H1 (cell line): Measurements from ENCODE around the gene C5orf22. TPM values are rescaled to one million over a fixed set of nuclear protein-coding genes. Genes with fewer than 3 reads are reported as not detected.

Experiments used
- CTCF ChIA-PET: fragments of 300-600 bp; sonication (Branson Sonifier 250); formaldehyde crosslinking; loops from one replicate; lab custom pipeline; 2021; ENCODE audit not compliant: partially characterized antibody; lab: Charles Lee
- POLR2A ChIA-PET: fragments of 300-600 bp; sonication (Branson Sonifier 250); formaldehyde crosslinking; loops from one replicate; lab custom pipeline; 2021; ENCODE audit warnings: inconsistent platforms; ENCODE audit not compliant: partially characterized antibody; lab: Charles Lee
- DNase-seq, 2 experiments: peaks; one replicate each; pipeline versions ENCODE4 v3.0.0 to v3.0.0-alpha.2; 2010 to 2022; ENCODE audit warnings: low spot score in 2 of 2, low read depth in 1 of 2, mixed read lengths in 1 of 2
- FAIRE-seq: peaks from 2 replicates; lab custom pipeline; 2011; peaks lifted over from hg19 to GRCh38; lab: Jason Lieb, UNC
- H2AFZ ChIP-seq: 2 replicates; pipeline ENCODE4 v1.8.1; 2012; ENCODE audit warnings: low read length, inconsistent platforms
- H2AK5ac ChIP-seq: 2 replicates; pipeline ENCODE4 v1.6.1; 2013; ENCODE audit warnings: low read depth, low read length
- H2BK120ac ChIP-seq: replicated peaks from 2 replicates; pipeline ENCODE3; 2013; ENCODE audit warnings: low read depth, low read length, inconsistent platforms
- H2BK12ac ChIP-seq: 2 replicates; pipeline ENCODE4 v1.6.1; 2013; ENCODE audit warnings: low read depth, low read length
- H2BK15ac ChIP-seq: 2 replicates; pipeline ENCODE4 v1.6.1; 2013; ENCODE audit warnings: low read length
- H2BK20ac ChIP-seq: 2 replicates; pipeline ENCODE4 v1.6.1; 2013; ENCODE audit warnings: low read length
- H2BK5ac ChIP-seq: 2 replicates; pipeline ENCODE4 v1.6.1; 2013; ENCODE audit warnings: low read depth, low read length
- H3K14ac ChIP-seq: 2 replicates; pipeline ENCODE4 v1.6.1; 2013; ENCODE audit warnings: inconsistent platforms; ENCODE audit not compliant: insufficient read length
- H3K18ac ChIP-seq: 2 replicates; pipeline ENCODE4 v1.6.1; 2013; ENCODE audit warnings: low read length; ENCODE audit errors: extremely low read depth
- H3K23ac ChIP-seq: 2 replicates; pipeline ENCODE4 v1.6.1; 2013; ENCODE audit warnings: inconsistent platforms; ENCODE audit not compliant: insufficient read length
- H3K23me2 ChIP-seq: 2 replicates; pipeline ENCODE4 v1.6.1; 2013; ENCODE audit warnings: low read depth, low read length
- H3K27ac ChIP-seq: 2 replicates; pipeline ENCODE4 v1.6.1; 2011; ENCODE audit warnings: low read depth, low read length, inconsistent platforms
- H3K27me3 ChIP-seq, 4 experiments: replicated peaks in 1 of 4; 1 replicate in 1 of 4; 2 replicates in 3 of 4; pipeline versions ENCODE4 v1.6.1 to v1.8.1; 2011 to 2013; ENCODE audit warnings: low read length in 3 of 4, mild to moderate bottlenecking in 3 of 4, inconsistent platforms in 2 of 4, mixed read lengths in 2 of 4, moderate library complexity in 1 of 4; ENCODE audit not compliant: control insufficient read depth in 3 of 4, insufficient read depth in 3 of 4; ENCODE audit errors: extremely low read depth in 1 of 4
- H3K36me3 ChIP-seq, 4 experiments: 2 replicates each; pipeline versions ENCODE4 v1.6.1 to v1.8.1; 2011 to 2013; ENCODE audit warnings: mild to moderate bottlenecking in 4 of 4, low read length in 3 of 4, moderate library complexity in 2 of 4, control low read depth in 1 of 4, inconsistent platforms in 1 of 4; ENCODE audit not compliant: insufficient read depth in 4 of 4, control insufficient read depth in 2 of 4
- H3K4ac ChIP-seq: replicated peaks from 2 replicates; pipeline ENCODE3; 2013; ENCODE audit warnings: low read length, low read depth, mixed read lengths, inconsistent platforms; ENCODE audit not compliant: insufficient read length
- H3K4me1 ChIP-seq, 4 experiments: replicated peaks in 1 of 4; 1 replicate in 1 of 4; 2 replicates in 3 of 4; pipeline versions ENCODE4 v1.6.1 to v1.8.1; 2011 to 2013; ENCODE audit warnings: low read length in 3 of 4, inconsistent platforms in 2 of 4, mixed read lengths in 1 of 4; ENCODE audit not compliant: insufficient read depth in 4 of 4, control insufficient read depth in 3 of 4
- H3K4me2 ChIP-seq, 2 experiments: 2 replicates each; pipeline versions ENCODE4 v1.6.1 to v1.8.1; 2011 to 2013; ENCODE audit warnings: low read depth in 2 of 2, low read length in 2 of 2, control low read depth in 1 of 2, inconsistent platforms in 1 of 2, mild to moderate bottlenecking in 1 of 2; ENCODE audit not compliant: insufficient read depth in 1 of 2
- H3K4me3 ChIP-seq, 4 experiments: fragments of 200-600, 300-600 bp in 1 of 4; sonication (generic), shearing (Covaris generic), sonication (Bioruptor Twin) in 1 of 4; 2 replicates each; pipeline versions ENCODE4 v1.5.1 to v1.8.1; 2011 to 2016; ENCODE audit warnings: low read length in 4 of 4, low read depth in 3 of 4, control low read depth in 2 of 4, inconsistent platforms in 2 of 4, mild to moderate bottlenecking in 2 of 4, mixed read lengths in 1 of 4, moderate library complexity in 1 of 4; ENCODE audit not compliant: insufficient read depth in 2 of 4; ENCODE audit errors: extremely low read depth in 1 of 4
- H3K56ac ChIP-seq: replicated peaks from 2 replicates; pipeline ENCODE3; 2013; ENCODE audit warnings: low read depth, mild to moderate bottlenecking, mixed read lengths, low read length, inconsistent platforms; ENCODE audit not compliant: insufficient read length
- H3K79me1 ChIP-seq: 2 replicates; pipeline ENCODE4 v1.6.1; 2013; ENCODE audit warnings: low read depth, low read length, control low read depth
- H3K79me2 ChIP-seq, 2 experiments: 2 replicates each; pipeline versions ENCODE4 v1.6.1 to v1.8.1; 2012 to 2013; ENCODE audit warnings: low read length in 2 of 2, mild to moderate bottlenecking in 2 of 2, inconsistent platforms in 1 of 2; ENCODE audit not compliant: insufficient read depth in 2 of 2, control insufficient read depth in 1 of 2
- H3K9ac ChIP-seq, 4 experiments: replicated peaks in 1 of 4; 1 replicate in 1 of 4; 2 replicates in 3 of 4; pipeline versions ENCODE4 v1.6.1 to v1.8.1; 2011 to 2013; ENCODE audit warnings: low read depth in 3 of 4, low read length in 3 of 4, control low read depth in 2 of 4, mild to moderate bottlenecking in 2 of 4, moderate library complexity in 2 of 4, inconsistent platforms in 1 of 4; ENCODE audit errors: extremely low read depth in 1 of 4
- H3K9me3 ChIP-seq, 2 experiments: 2 replicates each; pipeline versions ENCODE4 v1.6.1 to v1.8.1; 2012 to 2013; ENCODE audit warnings: mild to moderate bottlenecking in 2 of 2, moderate library complexity in 2 of 2, control low read depth in 1 of 2, inconsistent platforms in 1 of 2, low read depth in 1 of 2, low read length in 1 of 2, mixed read lengths in 1 of 2; ENCODE audit not compliant: insufficient read depth in 2 of 2
- H4K20me1 ChIP-seq, 2 experiments: replicated peaks in 1 of 2; 2 replicates each; pipeline versions ENCODE3 to v1.8.1; 2011 to 2013; ENCODE audit warnings: inconsistent platforms in 2 of 2, low read length in 2 of 2, mild to moderate bottlenecking in 1 of 2; ENCODE audit not compliant: insufficient read depth in 2 of 2, control insufficient read depth in 1 of 2
- H4K5ac ChIP-seq: 2 replicates; pipeline ENCODE4 v1.6.1; 2013; ENCODE audit warnings: low read length, low read depth, mixed read lengths, inconsistent platforms; ENCODE audit not compliant: insufficient read length
- H4K8ac ChIP-seq: 2 replicates; pipeline ENCODE4 v1.8.0; 2013; ENCODE audit warnings: mild to moderate bottlenecking, moderate library complexity, low read length, inconsistent platforms; ENCODE audit not compliant: insufficient read depth; ENCODE audit errors: extremely low read depth
- H4K91ac ChIP-seq: replicated peaks from 2 replicates; pipeline ENCODE3; 2013; ENCODE audit warnings: low read length, mixed read lengths, inconsistent platforms; ENCODE audit not compliant: insufficient read length
- ASH2L ChIP-seq: fragments of 200-600, 300-600 bp; sonication (generic); IDR thresholded peaks from one replicate; pipeline ENCODE4 v1.7.1; 2017; ENCODE audit warnings: low read length
- ATF3 ChIP-seq: IDR thresholded peaks from 2 replicates; pipeline ENCODE4 v1.6.1; 2011; ENCODE audit warnings: low read depth, mild to moderate bottlenecking, low read length; ENCODE audit not compliant: insufficient read depth
- BACH1 ChIP-seq: IDR thresholded peaks from 2 replicates; pipeline ENCODE4 v1.6.1; 2012; ENCODE audit warnings: low read length, improper control_type of control experiment
- BRCA1 ChIP-seq: IDR thresholded peaks from 2 replicates; pipeline ENCODE4 v1.6.1; 2012; ENCODE audit warnings: low read depth, low read length, improper control_type of control experiment
- GTF2F1 ChIP-seq: IDR thresholded peaks from 2 replicates; pipeline ENCODE4 v1.6.1; 2012; ENCODE audit warnings: low read depth, low read length, improper control_type of control experiment, borderline replicate concordance
- KDM1A ChIP-seq: fragments of 200-600, 300-600 bp; sonication (generic); IDR thresholded peaks from 2 replicates; pipeline ENCODE4 v1.7.1; 2016; ENCODE audit warnings: mild to moderate bottlenecking, low read length, borderline replicate concordance
- MAX ChIP-seq: IDR thresholded peaks from 2 replicates; pipeline ENCODE4 v1.6.1; 2012; ENCODE audit warnings: inconsistent platforms
- PHF8 ChIP-seq: fragments of 200-600 bp; sonication (generic); conservative IDR thresholded peaks from 2 replicates; pipeline ENCODE4 v1.7.1; 2012; ENCODE audit warnings: low read depth, mild to moderate bottlenecking, inconsistent platforms, low read length, moderate library complexity
- POLR2A ChIP-seq, 2 experiments: IDR thresholded peaks; 1 replicate in 1 of 2; 2 replicates in 1 of 2; pipeline ENCODE4 v1.6.1; 2011; ENCODE audit warnings: low read depth in 2 of 2, low read length in 2 of 2, mild to moderate bottlenecking in 2 of 2; ENCODE audit errors: control extremely low read depth in 1 of 2
- RAD21 ChIP-seq, 2 experiments: IDR thresholded peaks in 1 of 2; conservative IDR thresholded peaks in 1 of 2; 2 replicates each; pipeline ENCODE4 v1.6.1; 2011; ENCODE audit warnings: low read depth in 2 of 2, low read length in 2 of 2, improper control_type of control experiment in 1 of 2, inconsistent platforms in 1 of 2, mild to moderate bottlenecking in 1 of 2, moderate library complexity in 1 of 2
- RFX5 ChIP-seq: IDR thresholded peaks from 2 replicates; pipeline ENCODE4 v1.6.1; 2011; ENCODE audit warnings: low read depth, low read length, improper control_type of control experiment, borderline replicate concordance
- SRF ChIP-seq: IDR thresholded peaks from 2 replicates; pipeline ENCODE4 v1.6.1; 2011; ENCODE audit warnings: mild to moderate bottlenecking, low read depth, low read length, moderate library complexity
- SUZ12 ChIP-seq: fragments of 200-600 bp; sonication (generic); IDR thresholded peaks from 2 replicates; pipeline ENCODE4 v1.6.1; 2012; ENCODE audit warnings: mild to moderate bottlenecking, inconsistent platforms, low read length, moderate library complexity, mixed read lengths
- polyA plus RNA-seq, 7 experiments: library from polyadenylated mRNA; depleted of rRNA in 3 of 7; stranded (reverse) in 5 of 7; unstranded in 2 of 7; fragments of >200 nt in 5 of 7; fragments of 200-250 nt in 2 of 7; gene quantifications; 1 replicate in 5 of 7; 2 replicates in 1 of 7; 4 replicates in 1 of 7; pipeline versions ENCODE4 v1.2.1 to v1.2.3, GENCODE V29; 2011 to 2013; ENCODE audit warnings: missing spikeins in 2 of 7, mixed read lengths in 2 of 7
- total RNA-seq: library from RNA; stranded (reverse); fragmentation: NEBNext Ultra II Directional; extraction: Animal tissue kit (Norgen Biotek cat#: 25700); gene quantifications from 2 replicates; pipeline ENCODE4 v1.2.1, GENCODE V29; 2021

Gene C5orf22
- total and polyA plus RNA-seq, 2 of the 8 experiments (the other 6 are each of a cell fraction or from before 2014, with no cell fraction given): 19.6 to 36.2 TPM

- ChIA-PET POLR2A (no interaction called here), CTCF (no interaction called here)
- Histone ChIP-seq H3K36me3 (no peaks in the 10 kb centered on the region), H2AFZ (no peak overlapping the region), H4K20me1 (no peaks in the 10 kb centered on the region), H3K14ac (no peak overlapping the region), H2BK120ac (no peak overlapping the region), H3K18ac (no peak overlapping the region), H3K27me3 (no peaks in the 10 kb centered on the region), H2BK12ac (no peak overlapping the region), H2BK20ac (no peak overlapping the region), H3K4me3 (no peak overlapping the region), H3K56ac (no peak overlapping the region), H3K23ac (no peak overlapping the region), H2BK15ac (no peak overlapping the region), H2AK5ac (no peak overlapping the region), H2BK5ac (no peak overlapping the region), H3K79me1 (no peaks in the 10 kb centered on the region), H3K9ac (no peak overlapping the region), H4K8ac (no peak overlapping the region), H3K23me2 (no peaks in the 10 kb centered on the region), H3K4me2 (no peak overlapping the region), H3K9me3 (peaks cover 8 to 9% of the 10 kb centered on the region in 2 experiments; a peak in 2 of 4 replicates), H3K27ac (no peak overlapping the region), H3K79me2 (no peaks in the 10 kb centered on the region), H3K4me1 (no peaks in the 10 kb centered on the region), H4K5ac (no peak overlapping the region), H4K91ac (no peak overlapping the region), H3K4ac (no peak overlapping the region)
- TF ChIP-seq SRF (no peak), BACH1 (no peak), ATF3 (no peak), GTF2F1 (no peak), ASH2L (no peak), PHF8 (no peak), POLR2A (IDR thresholded peaks at IDR 0.05; ENCODE audit: control extremely low read depth in 1 of 2, low read depth in 2 of 2, low read length in 2 of 2) (no peak), KDM1A (no peak), RAD21 (IDR thresholded peaks at IDR 0.05 in 1 of 2, conservative IDR thresholded peaks at IDR 0.05 in 1 of 2; ENCODE audit: low read depth in 2 of 2, low read length in 2 of 2) (no peak), MAX (no peak), SUZ12 (no peak), RFX5 (no peak), BRCA1 (no peak)
- DNase-seq: no peak
- no peak for FAIRE-seq
Observed at GRCh38 chr5:31569068-31569467, 37.0 kb downstream of the C5orf22 start.
